Stimulated activated CD8-positive, alpha-beta memory T cell treated with anti-CD3 and anti-CD28 coated beads, Interleukin-15, amount 100 ng/mL, for 48 hours (primary cell): Measurements from ENCODE around the gene PKHD1.
"Not testable (repeated sequence)": the region's sequence is repeated elsewhere in the genome, so short reads cannot be mapped to it uniquely, and the experiment has no call there.

Experiments used
- DNase-seq, 2 donors: peaks; one replicate each; pipeline ENCODE4 v3.0.0-alpha.2; 2020; ENCODE audit warnings: low read depth in 2 of 2

PKHD1 gene

DNA sequence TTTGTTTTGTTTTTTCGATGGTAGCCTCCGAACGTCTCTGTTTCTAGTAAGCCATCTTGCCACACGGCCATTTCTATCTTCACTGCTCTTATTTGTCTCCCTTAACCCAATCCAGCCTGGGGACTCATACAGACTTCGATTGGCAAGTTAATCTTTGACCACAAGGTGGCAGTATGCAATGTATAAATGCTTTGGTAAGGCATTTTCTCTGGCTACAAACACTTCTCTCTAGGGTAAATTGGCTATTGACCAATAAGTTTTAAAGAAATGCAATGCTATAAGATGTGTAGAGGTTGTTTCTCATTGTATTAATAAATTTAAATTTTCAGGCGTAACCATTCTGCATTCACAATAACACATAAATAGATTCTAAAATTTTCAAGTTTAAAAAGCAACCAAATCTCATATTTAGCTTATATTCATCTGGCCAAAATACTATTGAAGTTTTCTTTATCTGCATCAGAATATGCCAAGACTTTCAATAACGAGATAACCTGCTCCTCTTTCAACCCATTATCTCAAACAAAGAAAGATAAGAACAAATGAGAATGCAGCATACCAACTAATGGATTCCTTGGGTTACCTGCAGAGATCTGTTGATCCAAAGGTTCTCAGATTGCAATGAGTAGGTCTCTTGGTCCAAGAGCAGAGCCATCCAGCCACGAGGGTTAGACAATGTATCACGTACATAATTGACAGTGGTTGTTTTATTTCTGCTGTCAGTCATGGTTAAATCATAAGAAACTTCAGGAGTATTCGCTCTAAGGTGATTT, 231.9 kb downstream of the PKHD1 start:
- DNase-seq = no peak

DNA sequence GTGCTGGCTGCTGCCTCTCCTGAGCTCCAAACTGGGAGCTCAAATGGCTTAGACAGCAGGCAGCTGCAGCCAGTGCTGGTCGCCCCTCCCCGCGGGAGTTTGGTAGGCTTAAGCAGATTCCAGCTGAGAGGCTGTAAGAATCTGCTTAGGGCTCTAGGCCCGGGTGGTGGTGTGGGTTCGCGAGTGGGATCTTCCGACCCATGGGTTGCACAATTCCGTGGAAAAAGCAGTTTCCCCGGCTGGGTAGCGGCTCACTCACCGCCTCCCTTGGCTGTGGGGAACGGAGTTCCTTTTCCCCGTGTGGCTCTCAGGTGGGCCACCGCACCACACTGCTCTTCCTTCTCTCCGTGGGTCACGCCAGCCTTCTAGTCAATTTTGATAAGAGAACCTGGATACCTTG, 232.5 kb downstream of the PKHD1 start:
- DNase-seq = no peak

DNA sequence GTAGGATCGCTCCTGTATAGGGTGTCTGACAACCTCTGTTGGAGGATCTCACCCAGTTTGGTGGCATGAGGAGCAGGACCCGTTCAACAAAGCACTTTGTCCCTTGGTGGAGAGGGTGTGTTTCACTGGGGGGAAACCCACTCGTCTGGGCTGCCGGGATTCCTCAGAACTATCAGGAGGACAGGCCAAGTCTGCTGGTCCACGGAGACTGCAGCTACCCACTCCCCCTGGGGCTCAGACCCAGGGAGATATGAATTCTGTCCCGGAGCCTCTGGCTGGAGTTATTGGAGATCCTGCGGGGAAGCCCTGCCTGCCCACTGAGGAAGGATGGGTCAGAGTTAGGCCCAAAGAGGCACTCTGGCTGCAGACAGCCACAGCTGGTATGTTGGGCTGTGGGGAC, 233.1 kb downstream of the PKHD1 start:
- no peak for DNase-seq

DNA sequence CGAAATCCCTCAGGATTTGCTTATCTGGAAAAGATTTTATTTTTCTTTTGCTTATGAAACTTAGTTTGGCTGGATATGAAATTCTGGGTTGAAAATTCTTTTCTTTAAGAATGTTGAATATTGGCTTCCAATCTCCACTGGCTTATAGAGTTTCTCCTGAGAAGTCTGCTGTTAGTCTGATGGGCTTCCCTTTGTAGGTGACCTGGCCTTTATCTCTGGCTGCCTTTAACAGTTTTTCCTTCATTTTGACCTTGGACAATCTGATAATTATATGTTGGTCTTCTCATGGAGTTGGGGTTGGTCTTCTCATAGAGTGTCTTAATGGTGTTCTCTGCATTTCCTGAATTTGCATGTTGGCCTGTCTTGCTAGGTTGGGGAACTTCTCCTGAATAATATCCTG, 234.3 kb downstream of the PKHD1 start:
- not testable (repeated sequence) for DNase-seq

DNA sequence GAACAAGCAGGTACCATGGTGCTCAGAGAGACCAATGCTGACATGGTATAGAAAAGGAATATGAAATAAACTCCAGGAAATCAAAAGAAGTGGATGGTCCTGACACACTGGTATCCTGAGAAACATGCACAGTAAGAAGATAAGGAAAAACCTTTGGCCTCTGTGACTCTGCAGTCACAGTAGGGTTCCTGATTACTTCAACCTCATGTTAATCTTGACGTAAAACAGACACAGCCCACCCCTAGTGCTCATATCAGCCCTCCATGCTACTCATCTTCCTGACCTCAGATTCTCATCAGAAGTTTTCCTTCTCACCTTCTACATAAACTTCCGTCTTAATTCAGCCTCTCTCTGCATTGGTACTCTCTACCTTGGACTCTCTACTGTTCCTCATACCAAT, 240.9 kb downstream of the PKHD1 start:
- DNase-seq = no peak

DNA sequence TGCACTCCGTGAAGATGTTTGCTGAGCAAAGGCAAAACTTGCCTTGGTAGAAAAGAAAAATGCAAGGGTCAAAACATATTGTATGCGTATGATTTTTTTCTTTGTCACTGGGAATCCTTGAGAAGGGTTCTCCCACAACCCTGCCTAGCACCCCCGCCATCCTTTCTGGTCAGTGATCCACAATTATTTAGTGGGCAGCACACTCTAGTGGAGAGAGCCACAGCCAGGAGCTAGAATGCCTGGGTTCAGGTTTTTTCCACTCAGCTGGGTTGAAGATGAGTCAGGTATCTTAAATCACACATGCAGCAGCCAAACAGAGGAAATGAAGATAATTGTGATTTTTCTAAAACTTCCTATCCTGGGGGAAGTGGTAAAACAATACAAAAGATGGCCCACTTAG, 243.1 kb downstream of the PKHD1 start:
- no peak for DNase-seq

DNA sequence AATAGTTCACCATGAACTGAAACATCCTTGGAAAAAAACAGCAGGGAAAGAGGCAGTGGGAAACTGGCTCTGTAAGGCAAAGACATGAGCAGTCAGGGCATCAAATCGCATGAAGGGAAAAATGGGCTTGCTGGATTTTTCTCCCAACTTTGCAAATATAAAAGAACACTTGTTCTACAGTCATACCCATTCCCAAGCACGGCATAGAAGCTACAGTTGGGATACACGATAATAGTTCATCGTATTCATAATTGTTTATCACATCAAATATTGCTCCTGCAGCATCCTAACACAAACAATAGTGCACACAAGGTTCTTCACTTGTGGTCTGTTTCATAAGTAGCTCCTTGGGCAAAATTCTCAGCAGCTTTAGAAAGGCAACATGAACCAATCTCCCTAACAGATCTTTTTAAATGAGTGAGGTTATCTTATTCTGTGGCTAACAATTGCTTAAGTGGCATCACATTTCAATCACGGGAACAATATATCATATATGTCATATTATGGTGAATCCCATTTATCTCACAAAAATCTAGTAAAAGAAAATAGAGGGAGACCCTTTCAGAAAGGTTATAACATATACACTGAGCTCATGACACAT, 243.9 kb downstream of the PKHD1 start:
- no peak for DNase-seq

DNA sequence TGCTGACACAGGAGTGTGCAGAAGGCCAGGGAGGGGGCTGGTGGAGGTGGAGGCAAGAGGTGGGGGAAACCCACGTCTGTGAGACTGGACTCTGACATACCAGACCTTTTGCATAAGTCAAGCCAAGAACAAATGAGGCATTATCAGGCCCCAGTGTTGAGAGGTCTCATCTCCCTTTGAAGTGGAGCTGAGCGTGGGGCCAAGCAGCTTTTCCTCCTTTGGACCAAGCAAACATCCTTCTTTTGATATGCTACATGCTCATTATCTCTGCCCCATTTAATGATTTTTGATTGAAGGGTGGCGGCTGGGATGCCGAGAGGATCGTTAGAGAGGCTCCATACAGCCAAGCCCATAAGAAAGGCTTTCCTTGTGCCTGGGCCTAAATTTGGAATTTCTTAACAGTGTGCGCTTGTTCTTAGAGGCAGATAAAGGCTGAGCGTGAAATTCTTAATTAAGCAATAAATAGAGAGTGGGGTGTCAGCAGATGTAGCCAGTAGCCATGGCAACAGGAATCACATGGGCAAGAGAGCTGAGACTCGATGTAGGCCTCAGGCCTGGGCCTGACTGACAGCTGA, 244.5 kb downstream of the PKHD1 start:
- no peak for DNase-seq

DNA sequence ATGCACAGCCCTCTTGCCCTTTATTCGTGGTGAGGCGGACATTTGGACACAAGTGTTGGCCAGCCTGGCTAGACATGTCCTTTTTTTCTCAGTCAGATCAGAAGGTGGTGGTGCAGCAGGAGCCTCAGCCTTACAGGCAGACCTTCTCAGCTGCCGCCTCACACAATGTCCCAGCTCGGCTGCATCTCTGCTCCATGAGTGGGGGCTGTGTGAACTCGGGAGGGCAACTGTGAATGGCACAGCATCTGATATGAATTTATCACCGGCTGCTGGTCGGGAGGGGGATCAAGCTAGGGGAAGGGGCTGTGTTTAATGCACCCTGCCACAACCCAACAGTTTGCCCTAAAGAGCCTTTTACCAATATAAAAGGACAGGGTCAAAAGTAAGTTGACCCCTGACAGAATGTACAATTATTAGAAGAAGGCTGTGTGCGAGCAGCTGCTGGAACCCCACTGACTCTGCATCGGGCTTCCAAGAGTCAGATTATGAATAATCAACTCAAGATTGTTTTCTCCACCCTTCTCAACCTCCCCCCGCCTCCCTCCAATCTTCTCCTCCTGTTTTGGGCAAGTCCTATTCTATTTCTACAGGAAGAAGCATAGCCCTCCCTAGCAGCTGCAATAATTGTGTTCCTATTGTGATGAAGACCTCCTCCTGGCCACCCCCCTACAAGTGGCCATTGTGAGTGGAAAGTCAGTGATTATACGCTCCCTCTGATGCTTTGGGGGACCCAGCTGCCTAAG, 245.2 kb downstream of the PKHD1 start:
- DNase-seq = no peak

DNA sequence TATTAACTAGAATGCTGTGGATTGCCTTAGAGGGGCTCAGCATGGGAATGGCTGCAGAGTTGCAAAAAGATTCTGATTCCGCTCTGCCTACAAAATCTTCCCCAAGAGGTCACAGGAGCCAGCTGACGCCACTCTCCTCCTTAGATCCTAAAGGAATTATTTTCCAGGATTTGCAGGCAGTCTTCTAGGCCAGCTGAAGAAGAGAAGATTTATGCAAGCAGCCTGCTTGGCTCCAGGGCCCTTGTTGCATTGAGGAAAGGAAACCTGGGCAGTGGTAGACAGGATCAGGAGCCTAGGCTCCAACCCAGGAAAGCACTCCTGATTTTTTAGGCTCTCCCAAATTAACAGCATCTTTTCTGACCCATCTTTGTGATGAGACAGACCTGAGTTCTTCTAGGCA, 245.8 kb downstream of the PKHD1 start:
- no peak for DNase-seq

DNA sequence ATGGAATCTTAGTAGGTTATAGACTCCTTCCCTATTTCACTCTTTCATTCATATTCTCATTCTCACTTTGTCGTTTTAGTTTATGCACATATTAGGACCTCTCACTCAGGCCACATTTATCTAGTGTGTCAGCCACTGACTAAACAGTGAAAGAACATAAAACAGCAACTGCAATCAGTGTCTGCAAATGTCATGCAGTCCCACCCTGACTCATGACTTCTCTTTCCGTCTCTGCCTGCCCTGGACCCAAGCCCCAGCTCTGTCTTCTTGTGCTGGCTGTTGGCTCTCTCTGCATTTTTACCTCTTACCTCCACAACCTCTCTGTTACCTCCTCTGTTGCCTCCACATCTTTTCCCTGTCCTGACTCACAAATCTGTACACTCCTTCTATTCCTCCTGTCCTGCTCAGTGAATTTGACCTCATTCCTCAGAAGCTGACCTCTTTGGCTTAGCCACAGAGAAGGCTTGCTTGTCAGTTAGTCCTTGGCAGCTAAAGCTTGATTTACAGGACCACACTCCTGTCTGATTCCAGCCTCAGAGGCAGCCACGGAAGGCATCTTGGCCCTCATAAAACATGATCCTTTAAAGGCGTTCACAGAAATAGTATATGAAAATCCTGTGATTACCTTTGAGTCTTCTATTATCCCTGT, 247.6 kb downstream of the PKHD1 start:
- no peak for DNase-seq

DNA sequence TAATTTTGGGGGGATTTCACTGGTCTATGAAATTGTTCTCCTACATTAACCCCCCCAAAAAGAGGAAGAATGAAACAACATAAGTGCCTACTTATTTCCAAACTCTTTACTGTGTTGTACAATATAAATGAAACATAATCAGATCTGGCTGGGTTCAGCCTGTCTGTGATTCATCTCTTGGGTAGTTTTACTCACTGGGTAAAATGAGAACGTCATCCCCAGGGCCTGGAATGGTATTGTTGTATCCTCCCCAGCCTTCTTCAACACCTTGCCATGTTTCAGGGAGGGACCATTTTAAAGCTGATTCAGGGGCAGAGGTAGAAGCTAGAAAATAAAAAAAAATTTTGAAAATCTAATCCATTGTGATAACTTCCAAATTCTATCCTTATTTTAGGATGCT, 256.7 kb downstream of the PKHD1 start:
- DNase-seq = no peak

DNA sequence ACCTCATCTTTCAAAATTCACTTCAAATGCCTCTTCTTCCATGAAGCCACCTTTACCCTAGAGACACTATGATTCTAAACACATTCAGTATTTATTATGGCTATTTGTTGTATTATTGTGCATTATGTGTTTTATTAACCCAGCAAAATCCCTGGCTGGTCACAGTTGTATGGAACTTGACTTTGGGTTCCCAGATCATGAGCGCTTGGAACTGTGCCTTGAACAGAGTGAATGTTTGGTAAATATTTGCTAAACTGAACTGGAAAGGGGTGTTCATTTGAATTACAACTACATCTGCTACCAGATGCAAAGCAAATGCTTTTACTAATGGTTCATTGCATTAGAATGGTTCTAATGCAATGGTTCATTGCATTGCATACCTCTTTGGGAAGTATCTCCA, 259.8 kb downstream of the PKHD1 start:
- DNase-seq = no peak

DNA sequence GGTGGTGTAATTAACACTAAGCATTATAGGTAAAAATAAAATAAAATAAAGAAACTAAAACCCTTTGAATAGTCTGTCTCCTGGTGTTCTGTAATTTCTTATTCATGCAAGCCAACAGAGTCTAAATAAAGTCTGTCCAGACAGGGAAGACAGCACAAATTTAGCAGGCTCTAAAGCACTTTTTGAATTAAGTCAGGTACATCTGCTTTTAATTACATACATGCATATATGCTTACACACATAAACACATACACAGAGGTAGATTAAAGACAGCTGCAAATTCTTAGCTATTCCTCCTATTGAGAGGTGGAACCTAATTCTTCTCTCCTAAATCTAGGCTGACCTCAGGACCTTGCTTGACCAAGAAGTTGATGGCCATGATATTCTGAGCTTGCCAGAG, 262.5 kb downstream of the PKHD1 start:
- DNase-seq = no peak

DNA sequence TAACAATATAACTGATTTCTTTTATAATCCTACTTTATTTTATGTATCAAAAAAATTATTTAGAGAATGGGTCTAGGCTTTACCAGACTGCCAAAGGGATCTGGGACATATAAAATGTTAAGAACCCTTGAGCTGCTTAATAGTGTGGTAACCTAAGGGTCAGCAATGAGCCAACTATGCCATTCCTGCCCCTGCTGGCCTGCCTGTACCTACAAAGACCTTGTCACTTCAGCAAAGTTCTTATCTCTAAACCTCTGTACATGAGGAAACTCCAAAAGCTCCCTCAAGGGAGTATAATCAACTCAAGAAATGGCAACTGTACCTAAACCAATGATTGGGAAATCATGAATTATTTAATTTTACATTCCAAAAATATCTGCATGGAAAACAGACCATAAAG, 266.9 kb downstream of the PKHD1 start:
- DNase-seq = no peak

DNA sequence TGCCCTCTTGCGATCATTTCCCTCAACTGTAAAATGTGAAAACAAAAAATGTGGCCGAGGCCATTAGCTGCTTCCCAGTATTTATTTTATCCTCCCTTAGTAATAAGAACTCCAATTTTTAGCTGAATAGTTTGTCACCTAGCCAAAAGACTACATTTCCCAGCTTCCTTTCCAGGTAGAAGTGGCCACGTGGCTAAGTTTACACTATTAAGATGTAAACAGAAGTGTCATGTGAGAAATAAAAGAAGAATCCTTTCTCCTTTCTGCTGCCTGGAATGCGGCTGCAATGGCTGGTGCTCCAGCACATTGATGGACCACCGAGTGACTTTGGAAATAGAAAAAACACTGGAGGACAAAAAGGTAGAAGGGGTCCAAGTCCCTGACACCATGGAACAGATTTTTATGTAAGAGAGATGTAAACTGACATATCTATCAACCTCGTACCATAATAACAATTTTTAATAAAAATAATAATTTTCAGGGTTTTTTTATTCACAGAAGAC, 268.8 kb downstream of the PKHD1 start:
- DNase-seq = no peak

DNA sequence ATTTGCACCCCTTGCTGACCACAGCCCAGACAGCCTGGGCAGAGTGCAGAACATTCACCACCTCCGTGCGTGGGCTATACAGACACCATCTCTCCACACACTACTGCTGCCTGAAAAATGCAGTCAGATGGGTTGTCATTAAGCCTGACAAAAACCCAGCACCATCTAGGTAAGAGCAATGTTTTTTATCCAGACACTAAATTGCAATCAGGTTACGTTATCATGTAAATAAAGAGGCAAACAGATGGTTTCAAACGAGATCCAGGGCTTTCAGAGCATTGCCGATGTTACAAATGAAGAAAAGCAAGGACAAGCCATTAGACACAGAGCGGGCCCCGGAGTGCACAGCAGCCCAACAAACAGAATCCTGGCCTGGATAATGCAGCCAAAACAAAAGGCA, 269.6 kb downstream of the PKHD1 start:
- DNase-seq = no peak

DNA sequence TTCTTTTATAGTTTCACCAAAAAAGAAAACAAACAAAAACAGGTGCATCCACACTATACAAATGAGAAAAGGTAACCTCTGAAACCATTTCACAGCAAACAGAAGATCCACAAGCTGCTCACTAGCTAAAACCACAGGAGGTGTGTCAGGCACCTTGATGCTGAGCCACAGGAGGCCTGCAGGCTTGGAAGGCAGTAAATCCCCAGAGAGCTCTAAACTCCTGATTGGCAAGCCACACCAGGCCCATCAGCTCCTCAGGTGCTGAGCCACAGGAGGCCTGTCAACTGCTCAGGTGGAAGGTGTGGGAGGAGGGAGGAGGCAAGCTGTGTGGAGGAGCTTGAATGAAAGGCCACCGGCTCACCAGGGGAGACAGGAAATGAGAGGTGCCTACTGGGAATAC, 273.0 kb downstream of the PKHD1 start:
- no peak for DNase-seq

DNA sequence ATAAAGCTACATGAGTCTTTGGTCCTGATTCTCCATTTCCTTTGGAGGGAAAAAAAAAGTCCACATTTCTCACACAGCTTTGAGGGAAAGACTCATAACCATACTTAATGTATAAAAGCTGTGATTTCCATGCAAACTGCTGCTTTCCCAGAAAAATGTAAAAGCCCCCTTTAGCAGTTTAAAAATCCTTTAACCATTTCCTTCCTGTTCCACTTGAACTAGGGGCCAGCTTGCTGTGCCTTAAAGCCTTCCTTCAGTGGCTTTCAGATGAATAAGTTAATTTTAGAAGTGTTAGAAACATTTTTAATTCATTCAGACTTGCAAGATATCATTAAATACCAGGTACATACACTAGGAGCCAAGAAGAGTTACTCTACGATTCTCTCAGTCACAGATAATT, 273.5 kb downstream of the PKHD1 start:
- DNase-seq = no peak

DNA sequence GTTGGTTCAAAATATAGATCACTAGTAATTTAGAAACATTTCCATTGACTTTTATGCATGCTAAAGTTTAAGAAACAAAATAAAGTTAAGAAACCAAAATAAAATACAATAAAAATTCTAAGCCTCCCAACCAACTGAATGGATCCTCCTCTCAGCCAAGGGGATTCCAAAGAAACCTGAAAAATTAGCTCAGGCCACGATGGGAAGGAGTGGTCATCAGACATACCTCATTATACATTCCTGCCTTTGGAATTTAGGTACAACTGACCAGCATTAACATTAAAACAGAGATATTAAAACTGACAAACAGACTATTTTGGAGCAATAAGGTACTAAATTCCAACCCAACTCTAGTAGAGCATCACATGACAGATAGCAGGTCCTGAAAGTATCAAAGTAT, 275.2 kb downstream of the PKHD1 start:
- DNase-seq = no peak

DNA sequence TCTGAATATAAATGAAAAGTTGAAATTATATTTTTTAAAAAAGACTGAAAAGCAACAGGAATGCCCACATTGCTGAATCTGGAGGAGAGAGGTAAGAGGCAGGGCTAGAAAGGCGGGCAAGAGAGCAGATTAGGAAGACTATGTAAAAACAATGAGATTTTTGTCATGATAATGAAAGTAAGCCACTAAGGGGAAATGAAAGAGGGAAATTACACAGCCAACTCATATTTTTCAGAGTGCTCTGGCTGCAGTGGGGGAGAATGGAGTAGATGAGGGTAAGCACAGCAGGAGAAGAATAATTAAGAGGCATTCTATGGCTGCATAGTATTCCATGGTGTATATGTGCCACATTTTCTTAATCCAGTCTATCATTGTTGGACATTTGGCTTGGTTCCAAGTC, 281.9 kb downstream of the PKHD1 start:
- DNase-seq = no peak

DNA sequence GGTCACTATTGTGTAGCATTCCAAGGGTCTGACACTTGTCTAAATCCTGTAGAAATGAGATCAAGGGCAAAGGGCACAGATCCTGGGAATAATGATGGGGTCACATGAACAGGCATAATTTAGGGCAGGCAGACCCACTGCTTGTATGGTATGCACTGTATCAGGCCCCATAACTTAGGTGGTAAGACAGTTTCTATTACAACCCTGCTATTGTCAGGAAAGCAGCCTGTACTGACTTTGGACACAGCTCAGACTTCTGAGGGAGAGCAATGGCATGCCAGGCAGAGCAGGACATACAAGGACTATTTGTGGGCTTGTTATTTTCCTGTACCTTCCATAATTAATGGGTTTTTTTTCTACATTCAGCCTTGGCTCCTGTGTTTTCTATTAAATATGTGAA, 286.8 kb downstream of the PKHD1 start:
- no peak for DNase-seq
